ENCODE measurements around the gene XIAP.
"Not testable (repeated sequence)": the region's sequence is repeated elsewhere in the genome, so short reads cannot be mapped to it uniquely, and the experiment has no call there.

XIAP gene

GRCh38 chrX:123859846-123860838 is at the start of gene XIAP:
Gene XIAP (plus strand): TSS chrX:123860053. CDS start chrX:123885663, 25,610 bp downstream.
- DNase-seq (ENCODE audit: low read depth in 2 of 3, low spot score in 2 of 3) = peak; percentile 29 to 58 (median 40)

DNA sequence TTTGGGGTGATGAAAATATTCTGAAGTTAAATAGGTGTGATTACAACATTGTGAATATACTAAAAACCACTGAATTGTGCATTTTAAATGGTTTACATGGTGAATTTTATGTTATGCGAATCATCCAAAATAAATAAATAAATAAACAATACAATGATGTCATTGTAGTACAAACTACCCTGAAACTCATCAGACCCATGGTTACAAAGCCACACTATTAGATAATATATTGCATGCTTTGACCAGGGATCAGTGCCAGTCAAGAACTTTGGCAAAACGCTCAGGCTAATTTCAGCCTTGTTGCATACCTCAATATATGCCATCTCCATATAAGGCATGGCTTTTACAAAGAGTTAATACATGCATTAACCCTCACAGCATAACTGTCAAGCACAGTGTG is 45.5 kb upstream of the XIAP start:
- no peak for DNase-seq (ENCODE audit: low read depth in 2 of 3, low spot score in 2 of 3)

- not testable (repeated sequence) for DNase-seq (ENCODE audit: low read depth in 2 of 3, low spot score in 2 of 3)
These were observed 44.9 kb upstream of the XIAP start for GRCh38 chrX:123814934-123815394.

DNA sequence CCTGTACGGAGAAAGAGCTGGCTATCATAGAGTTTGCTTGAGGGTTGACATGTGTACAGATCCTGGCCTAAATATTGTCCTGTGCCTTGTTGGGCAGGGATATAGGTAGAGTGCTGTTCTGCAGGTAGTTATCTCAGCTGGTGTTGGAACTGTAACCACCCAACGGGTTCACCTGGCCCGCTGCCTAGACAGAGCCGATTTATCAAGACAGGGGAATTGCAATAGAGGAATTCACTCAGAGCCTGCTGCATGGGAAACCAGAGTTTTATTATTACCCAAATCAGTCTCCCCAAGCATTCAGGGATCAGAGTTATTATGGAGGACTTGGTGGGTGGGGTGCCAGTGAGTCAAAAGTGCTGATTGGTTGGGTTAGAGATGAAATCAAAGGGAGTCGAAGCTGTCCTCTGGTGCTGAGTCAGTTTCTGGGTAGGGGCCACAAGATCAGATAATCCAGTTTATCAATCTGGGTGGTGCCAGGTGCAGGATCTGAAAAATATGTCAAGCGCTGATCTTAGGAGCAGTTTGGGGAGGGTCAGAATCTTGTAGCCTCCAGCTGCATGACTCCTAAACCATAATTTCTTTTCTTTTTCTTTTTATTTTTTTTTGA is 42.5 kb upstream of the XIAP start:
- no peak for DNase-seq (ENCODE audit: low read depth in 2 of 3, low spot score in 2 of 3)

- DNase-seq (ENCODE audit: low read depth in 2 of 3, low spot score in 2 of 3) = no peak
These were observed 41.6 kb upstream of the XIAP start for GRCh38 chrX:123818243-123818642.

DNA sequence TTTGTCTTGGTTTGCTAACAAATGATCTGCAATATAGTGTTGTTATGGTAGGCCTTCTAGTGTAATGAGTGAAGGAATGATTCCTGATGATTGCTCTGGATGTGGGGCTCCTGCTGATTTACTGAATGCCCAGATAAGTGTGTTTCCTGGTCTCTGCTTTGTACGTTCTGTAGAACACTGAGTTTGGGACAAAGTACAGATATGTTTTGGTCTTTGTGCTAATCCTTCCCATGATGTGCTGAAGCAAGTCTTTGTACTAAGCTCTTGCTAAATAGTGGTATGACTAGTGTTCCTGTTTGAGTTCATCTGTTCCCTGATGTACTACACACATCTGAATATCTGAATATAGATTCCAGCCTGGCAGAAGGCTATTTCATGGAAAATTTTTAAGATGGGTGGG is 36.9 kb upstream of the XIAP start:
- no peak for DNase-seq (ENCODE audit: low read depth in 2 of 3, low spot score in 2 of 3)

GRCh38 chrX:123830309-123830708 is 29.5 kb upstream of the XIAP start:
- no peak for DNase-seq (ENCODE audit: low read depth in 2 of 3, low spot score in 2 of 3)

GRCh38 chrX:123833387-123833786 is 26.5 kb upstream of the XIAP start:
- peak; percentile 6 to 20 (median 15) for DNase-seq (ENCODE audit: low read depth in 2 of 3, low spot score in 2 of 3)

GRCh38 chrX:123834116-123834515 is 25.7 kb upstream of the XIAP start:
- DNase-seq (ENCODE audit: low read depth in 2 of 3, low spot score in 2 of 3) = no peak

GRCh38 chrX:123835661-123836371 is 24.0 kb upstream of the XIAP start:
- DNase-seq (ENCODE audit: low read depth in 2 of 3, low spot score in 2 of 3) = no peak

DNA sequence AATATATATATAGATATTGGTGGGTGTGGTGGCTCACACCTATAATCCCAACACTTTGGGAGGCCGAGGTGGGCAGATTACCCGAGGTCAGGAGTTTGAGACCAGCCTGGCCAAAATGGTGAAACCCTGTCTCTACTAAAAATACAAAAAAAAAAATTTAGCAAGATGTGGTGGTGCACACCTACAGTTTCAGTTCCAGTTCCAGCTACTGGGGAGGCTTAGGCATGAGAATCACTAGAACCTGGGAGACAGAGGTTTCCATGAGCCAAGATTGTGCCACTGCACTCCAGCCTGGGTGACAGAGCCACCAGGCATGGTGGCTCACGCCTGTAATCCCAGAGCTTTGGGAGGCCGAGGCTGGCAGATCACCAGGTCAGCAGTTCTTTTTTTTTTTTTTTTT is 14.7 kb upstream of the XIAP start:
- DNase-seq (ENCODE audit: low read depth in 2 of 3, low spot score in 2 of 3) = not testable (repeated sequence)

DNA sequence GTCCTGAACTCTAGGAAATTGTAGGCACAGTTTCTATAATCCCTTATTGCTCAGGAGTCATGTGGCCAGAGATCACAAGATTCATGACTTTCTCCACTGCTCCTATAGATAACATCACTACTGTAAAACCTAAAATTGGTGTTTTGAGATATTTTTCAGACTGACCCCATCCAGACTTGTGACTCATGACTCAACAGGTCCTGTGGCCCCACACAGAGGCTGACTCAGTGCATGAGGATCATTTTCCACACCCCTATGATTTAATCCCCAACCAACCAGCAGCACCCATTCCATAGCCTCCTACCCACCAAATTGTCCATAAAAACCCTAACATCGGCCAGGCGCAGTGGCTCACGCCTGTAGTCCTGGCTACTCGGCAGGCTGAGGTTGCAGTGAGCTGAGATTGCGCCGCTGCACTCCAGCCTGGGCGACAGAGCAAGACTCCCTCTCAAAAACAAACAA is 13.2 kb upstream of the XIAP start:
- no peak for DNase-seq (ENCODE audit: low read depth in 2 of 3, low spot score in 2 of 3)

GRCh38 chrX:123847056-123847455 is 12.8 kb upstream of the XIAP start:
- no peak for DNase-seq (ENCODE audit: low read depth in 2 of 3, low spot score in 2 of 3)

DNA sequence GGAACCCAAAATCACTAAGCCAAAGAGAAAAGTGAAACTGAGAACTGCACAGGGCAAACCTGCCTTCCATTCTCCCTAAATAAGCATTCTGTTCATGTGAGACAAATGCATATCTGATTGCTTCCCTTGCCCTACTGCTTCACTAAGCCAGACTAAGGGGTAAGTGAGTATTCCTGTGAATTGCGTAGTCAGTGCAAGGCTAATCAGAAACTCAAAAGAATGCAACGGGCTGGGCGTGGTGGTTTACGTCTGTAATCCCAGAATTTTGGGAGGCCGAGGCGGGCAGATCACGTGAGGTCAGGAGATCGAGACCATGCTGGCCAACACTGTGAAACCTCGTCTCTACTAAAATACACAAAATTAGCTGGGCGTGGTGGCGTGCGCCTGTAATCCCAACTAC is 10.8 kb upstream of the XIAP start:
- DNase-seq (ENCODE audit: low read depth in 2 of 3, low spot score in 2 of 3) = no peak

- not testable (repeated sequence) for DNase-seq (ENCODE audit: low read depth in 2 of 3, low spot score in 2 of 3)
These were observed 9.9 kb upstream of the XIAP start for GRCh38 chrX:123849906-123850305.

DNA sequence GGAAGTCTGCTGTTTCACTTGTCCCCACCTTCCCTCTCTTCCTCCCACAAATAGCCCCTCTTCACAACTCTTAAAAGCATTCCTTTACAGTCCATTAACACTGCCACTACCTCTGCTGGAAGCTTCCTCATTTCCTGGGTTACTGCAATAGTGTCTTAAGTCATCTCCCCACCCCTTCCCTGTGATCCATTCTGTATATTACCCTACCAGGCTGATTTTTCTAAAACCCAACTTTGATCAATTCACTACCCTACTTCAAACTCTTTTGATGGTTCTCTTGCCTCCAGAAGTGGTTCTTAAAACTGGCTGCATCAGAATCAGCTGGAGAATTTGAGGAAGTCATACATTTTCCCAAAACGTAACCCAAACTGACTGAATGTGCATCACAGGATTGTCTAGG is 8.8 kb upstream of the XIAP start:
- no peak for DNase-seq (ENCODE audit: low read depth in 2 of 3, low spot score in 2 of 3)

DNA sequence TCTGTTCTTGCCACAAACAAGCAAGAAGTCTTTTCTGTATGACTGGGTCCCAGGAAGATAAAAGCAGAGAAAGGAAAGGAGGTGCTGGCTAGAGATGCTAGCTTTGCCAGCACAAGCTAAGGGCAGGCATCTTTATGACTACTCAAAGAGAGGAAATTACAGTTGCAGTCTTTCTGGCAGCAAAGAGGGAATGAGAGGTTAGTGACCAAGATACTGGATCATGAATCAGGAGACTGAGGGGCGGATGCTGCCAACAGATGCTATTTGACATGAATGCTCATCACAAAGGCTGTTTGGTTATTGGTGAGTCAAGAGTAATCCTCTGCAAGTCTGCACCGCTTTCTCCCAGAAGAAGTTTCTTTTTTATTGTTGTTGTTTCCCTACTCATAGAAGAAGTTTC is 5.5 kb upstream of the XIAP start:
- no peak for DNase-seq (ENCODE audit: low read depth in 2 of 3, low spot score in 2 of 3)

DNA sequence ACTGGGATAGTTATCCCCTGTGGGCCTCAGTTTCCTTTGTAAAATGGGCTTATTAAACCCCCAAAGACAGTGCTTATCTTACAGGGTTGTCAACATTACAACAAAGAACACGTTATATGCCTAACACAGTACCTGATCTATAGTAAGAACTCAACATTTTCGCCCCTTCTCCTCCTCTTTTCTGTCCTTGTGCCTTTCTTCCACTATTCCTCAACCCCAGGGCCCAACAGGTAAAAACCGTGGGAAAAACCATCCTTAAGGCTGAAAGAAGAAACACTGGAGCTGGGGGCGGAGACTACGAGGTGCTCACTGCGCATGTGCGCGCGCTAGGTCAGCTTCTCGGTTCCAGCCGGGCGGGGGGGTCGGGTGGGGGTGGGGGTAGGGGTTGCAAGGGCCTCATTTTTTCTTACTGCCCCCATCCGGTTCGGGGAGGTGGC is 426 bp upstream of the XIAP start:
- peak in 1 of 3 experiments; percentile 8 for DNase-seq (ENCODE audit: low read depth in 2 of 3, low spot score in 2 of 3)

DNA sequence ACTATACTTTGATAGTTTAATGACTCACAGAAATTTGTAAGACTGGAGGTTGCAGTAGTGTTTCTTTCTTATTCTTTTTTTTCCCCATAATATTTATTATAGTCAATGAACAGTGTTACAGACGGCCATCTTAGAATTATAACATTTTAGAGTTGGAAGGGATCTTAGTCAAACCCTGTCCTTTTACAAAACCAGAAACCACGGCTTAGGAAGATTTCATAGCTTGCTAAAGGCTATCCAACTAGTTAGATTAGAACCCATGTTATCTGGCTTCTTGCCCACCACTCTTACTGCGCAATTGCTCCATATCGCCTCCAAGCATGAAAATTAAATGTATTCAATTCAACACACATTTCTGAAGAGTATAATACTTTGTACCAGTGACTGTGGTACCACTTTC is 1.1 kb downstream of the XIAP start:
- no peak for DNase-seq (ENCODE audit: low read depth in 2 of 3, low spot score in 2 of 3)

DNA sequence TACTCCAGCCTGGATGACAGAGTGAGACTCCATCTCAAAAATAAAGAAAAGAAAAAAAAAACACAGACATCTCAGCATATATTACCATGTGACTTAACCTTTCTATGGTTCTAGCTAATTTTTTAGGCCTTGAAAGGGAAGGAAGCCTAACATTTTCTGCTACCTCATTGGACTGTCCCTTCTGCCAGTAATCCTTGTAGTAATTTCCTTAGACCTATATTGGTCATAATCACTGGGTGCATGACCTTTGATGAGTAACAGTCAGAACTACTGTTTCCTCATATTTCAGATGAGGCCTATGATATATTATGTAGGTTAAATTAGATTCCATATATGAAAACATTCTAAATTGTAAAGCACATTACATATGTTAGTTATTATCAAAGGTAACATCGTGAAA is 9.6 kb downstream of the XIAP start:
- DNase-seq (ENCODE audit: low read depth in 2 of 3, low spot score in 2 of 3) = no peak

DNA sequence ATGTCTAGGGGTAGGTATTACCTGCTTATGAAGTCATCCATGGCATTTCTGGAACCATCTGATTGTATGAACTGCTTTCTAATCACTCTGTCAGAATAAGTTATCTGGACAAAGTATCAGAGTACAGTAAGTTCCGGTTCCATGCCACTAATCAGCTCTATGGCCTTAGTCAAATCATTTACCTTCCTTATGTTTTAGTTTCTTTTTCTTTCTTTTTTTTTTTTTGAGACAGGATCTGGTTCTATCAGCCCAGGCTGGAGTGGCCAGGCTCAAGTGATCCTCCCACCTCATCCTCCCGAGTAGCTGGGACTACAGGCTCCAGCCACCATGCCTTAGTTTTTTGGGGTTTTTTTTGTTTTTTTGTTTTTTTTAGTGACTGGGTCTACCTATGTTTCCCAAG is 11.5 kb downstream of the XIAP start:
- no peak for DNase-seq (ENCODE audit: low read depth in 2 of 3, low spot score in 2 of 3)

Measured in activated CD8-positive, alpha-beta memory T cell treated with anti-CD3 and anti-CD28 coated beads for 48 hours (primary cell).